GM12878 (cell line): ENCODE results near the gene RASGRF1. TPM values are rescaled to one million over a fixed set of nuclear protein-coding genes. Genes with fewer than 3 reads are reported as not detected.

Experiments used
- ATAC-seq: fragments of 200-7000 bp; cut with Tn5 transposase; 3 replicates; pipeline ENCODE4 v1.9.1; 2020; ENCODE audit warnings: mild to moderate bottlenecking, moderate library complexity
- BruUV-seq: library from RNA; stranded (reverse); fragments of 400-500 nt; replicated peaks from 2 replicates; lab custom pipeline; 2021; lab: Mats Ljungman, UMichigan
- CTCF ChIA-PET: fragments of 300-600 bp; sonication (Branson Sonifier 250); formaldehyde crosslinking; extraction: SDS; loops from one replicate; lab custom pipeline; 2021; ENCODE audit warnings: inconsistent platforms; lab: Yijun Ruan, JAX
- POLR2A ChIA-PET: fragments of 350-600 bp; formaldehyde crosslinking; extraction: SDS; loops from one replicate; lab custom pipeline; 2021; ENCODE audit warnings: inconsistent platforms; lab: Charles Lee
- RAD21 ChIA-PET: fragments of 300-600 bp; sonication (Branson Sonifier 250); formaldehyde crosslinking; loops from one replicate; lab custom pipeline; 2023; ENCODE audit warnings: antibody characterized with exemption; ENCODE audit not compliant: unreplicated experiment; lab: Charles Lee
- SMC1A ChIA-PET: fragments of 300-600 bp; sonication (Branson Sonifier 250); formaldehyde crosslinking; loops from one replicate; lab custom pipeline; 2023; ENCODE audit not compliant: unreplicated experiment, uncharacterized antibody; lab: Charles Lee
- DNase-seq: peaks from one replicate; pipeline ENCODE4 v3.0.0-alpha.2; 2011; ENCODE audit warnings: low read depth, low spot score
- FAIRE-seq: peaks from 3 replicates; lab custom pipeline; 2011; peaks lifted over from hg19 to GRCh38; lab: Jason Lieb, UNC
- H2AFZ ChIP-seq: 2 replicates; pipeline ENCODE4 v1.6.0; 2011; ENCODE audit warnings: low read depth, low read length, control low read depth; ENCODE audit not compliant: control insufficient read depth
- H3K27ac ChIP-seq: 2 replicates; pipeline ENCODE4 v1.5.1; 2011; ENCODE audit warnings: control low read depth; ENCODE audit not compliant: control insufficient read depth, insufficient read depth
- H3K27me3 ChIP-seq, 2 experiments: replicated peaks in 1 of 2; 2 replicates each; pipeline versions ENCODE4 v1.6.0 to v1.6.1; 2011; ENCODE audit warnings: low read length in 1 of 2; ENCODE audit not compliant: control insufficient read depth in 2 of 2, insufficient read depth in 2 of 2
- H3K36me3 ChIP-seq, 2 experiments: 2 replicates each; pipeline ENCODE4 v1.5.1; 2011; ENCODE audit warnings: low read length in 1 of 2; ENCODE audit not compliant: control insufficient read depth in 2 of 2, insufficient read depth in 2 of 2
- H3K4me1 ChIP-seq: 2 replicates; pipeline ENCODE4 v1.6.1; 2011; ENCODE audit warnings: mild to moderate bottlenecking, low read length, moderate library complexity, mixed read lengths; ENCODE audit not compliant: control insufficient read depth, insufficient read depth
- H3K4me2 ChIP-seq: 2 replicates; pipeline ENCODE4 v1.6.0; 2011; ENCODE audit warnings: control low read depth; ENCODE audit not compliant: control insufficient read depth, insufficient read depth
- H3K4me3 ChIP-seq: fragments of 200-600 bp; sonication (generic); 2 replicates; pipeline ENCODE4 v1.5.1; 2016
- H3K79me2 ChIP-seq: 2 replicates; pipeline ENCODE4 v1.6.0; 2011; ENCODE audit warnings: low read length; ENCODE audit not compliant: control insufficient read depth, insufficient read depth
- H3K9ac ChIP-seq: 2 replicates; pipeline ENCODE4 v1.8.0; 2011; ENCODE audit warnings: low read length, control low read depth, mixed read lengths; ENCODE audit not compliant: control insufficient read depth, insufficient read depth
- H3K9me3 ChIP-seq: replicated peaks from 3 replicates; pipeline ENCODE4 v1.5.1; 2011; ENCODE audit warnings: mild to moderate bottlenecking, low read length; ENCODE audit not compliant: control insufficient read depth, insufficient read depth
- H4K20me1 ChIP-seq: 2 replicates; pipeline ENCODE4 v1.6.0; 2011; ENCODE audit not compliant: control insufficient read depth, insufficient read depth
- ESRRA ChIP-seq: IDR thresholded peaks from 2 replicates; pipeline ENCODE4 v1.6.1; 2012; ENCODE audit warnings: mild to moderate bottlenecking, low read length, improper control_type of control experiment
- NFYB ChIP-seq: IDR thresholded peaks from 2 replicates; pipeline ENCODE4 v1.6.1; 2011; ENCODE audit warnings: low read depth, mild to moderate bottlenecking, low read length, improper control_type of control experiment, moderate library complexity; ENCODE audit not compliant: insufficient read depth
- NR2F1 ChIP-seq: fragments of 450-650 bp; conservative IDR thresholded peaks from 2 replicates; pipeline ENCODE4 v1.6.1; 2017; ENCODE audit warnings: mild to moderate bottlenecking
- PAX5 ChIP-seq: IDR thresholded peaks from 2 replicates; pipeline ENCODE4 v1.6.1; 2011; ENCODE audit warnings: low read depth, low read length, borderline replicate concordance
- POU2F2 ChIP-seq: IDR thresholded peaks from 3 replicates; pipeline ENCODE4 v1.6.1; 2011; ENCODE audit warnings: low read depth, mild to moderate bottlenecking, low read length, borderline replicate concordance
- RUNX3 ChIP-seq: IDR thresholded peaks from 2 replicates; pipeline ENCODE4 v1.6.1; 2012; ENCODE audit warnings: low read length, inconsistent platforms
- WGBS: methylation state at CpG from one replicate; pipeline ENCODE4 v1.1.6; 2016; ENCODE audit warnings: low lambda C conversion rate; ENCODE audit not compliant: insufficient replicate concordance, insufficient coverage; ENCODE audit errors: missing lambda C conversion rate; 5-methylcytosine and 5-hydroxymethylcytosine counted together
- in situ Hi-C: fragments of 300-500 bp; cut with MboI; formaldehyde crosslinking; loops from 9 replicates; pipeline ENCODE4 v1.14.3; 2018; ENCODE audit warnings: mixed read lengths
- intact Hi-C: fragments of 100-400 bp; cut with micrococcal nuclease; formaldehyde crosslinking; loops from one replicate; pipeline ENCODE4 v1.14.2; 2022; ENCODE audit not compliant: unreplicated experiment
- polyA plus RNA-seq, 11 experiments: library from polyadenylated mRNA; depleted of rRNA in 4 of 11; unstranded in 6 of 11; stranded (reverse) in 5 of 11; fragments of >200 nt; fragmentation: Nextera tagmentation in 4 of 11; fragmentation: Illumina TruSeq in 1 of 11; extraction: Ambion mirVana in 4 of 11; extraction: Trizol in 1 of 11; gene quantifications; 1 replicate in 1 of 11; 2 replicates in 10 of 11; pipeline versions ENCODE4 v1.2.1 to v1.2.3, GENCODE V29; 2011 to 2016; ENCODE audit warnings: inconsistent platforms in 2 of 11, missing spikeins in 2 of 11, low read depth in 1 of 11
- total RNA-seq, 4 experiments: library from RNA; depleted of rRNA in 3 of 4; stranded (reverse); fragments of >200 nt in 3 of 4; fragmentation: Illumina TruSeq in 1 of 4; extraction: Trizol in 1 of 4; gene quantifications; 2 replicates each; pipeline versions ENCODE4 v1.2.1 to v1.2.3, GENCODE V29; 2013 to 2021
- TF ChIP-seq, protein P1 (sequence below): fragments of 450-650 bp; formaldehyde crosslinking; IDR thresholded peaks from 2 replicates; pipeline ENCODE4 v1.4.0; 2020; ENCODE audit warnings: mild to moderate bottlenecking, moderate library complexity
- TF ChIP-seq, protein P2 (sequence below): IDR thresholded peaks from 2 replicates; pipeline ENCODE4 v1.6.1; 2011; ENCODE audit warnings: mild to moderate bottlenecking, low read depth, low read length, moderate library complexity; ENCODE audit not compliant: insufficient replicate concordance

The RASGRF1 gene
- total and polyA plus RNA-seq, 10 of the 15 experiments (the other 5 are each of a cell fraction or from before 2014, with no cell fraction given) = 0.20 to 1.9 (median 0.86) TPM

DNA sequence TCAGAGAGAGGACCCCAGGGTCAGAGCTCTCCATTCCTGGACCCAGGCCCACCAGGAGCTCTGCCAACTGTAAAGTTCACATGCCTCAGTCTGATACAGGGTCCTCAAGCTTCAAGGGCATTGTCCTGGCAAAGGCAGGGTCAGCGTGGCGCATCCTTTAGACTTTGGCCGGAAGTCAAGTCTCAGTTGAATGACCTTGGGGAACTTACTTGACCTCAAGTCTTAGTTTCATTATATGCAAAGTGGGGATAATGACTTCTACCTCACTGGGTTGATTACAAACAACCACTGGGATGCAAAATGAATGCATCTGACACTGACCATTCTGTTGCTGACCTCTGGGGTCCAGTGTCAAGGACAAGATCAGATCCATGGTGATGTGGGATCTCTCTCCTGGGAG is 75.2 kb downstream of the RASGRF1 start:
- SMC1A ChIA-PET = no interaction called here
- ATAC-seq (peak; percentile 90), FAIRE-seq (peak; percentile 23), DNase-seq (no peak)
- CTCF ChIA-PET = interaction anchor here (1.4 kb wide), 1 partner anchor 13 kb away, joined by 6 read pairs; no protein-coding TSS in a partner anchor
- no peak overlapping the region for H3K9ac ChIP-seq
- no peaks in the 10 kb centered on the region for H4K20me1 ChIP-seq
- H3K36me3 ChIP-seq = no peaks in the 10 kb centered on the region
- BruUV-seq = no TSS peak
- no peak overlapping the region for H3K27ac ChIP-seq
- no peaks in the 10 kb centered on the region for H3K79me2 ChIP-seq
- peak overlapping the region; percentile 54 for H3K4me2 ChIP-seq
- RAD21 ChIA-PET = interaction anchor here (0.7 to 1.1 kb wide), 2 partner anchors 12 to 36 kb away, joined by 3 read pairs; no protein-coding TSS in a partner anchor
- no peak overlapping the region for H3K4me3 ChIP-seq
- POLR2A ChIA-PET = no interaction called here
- WGBS = 8% methylated on average over 3 of the region's 3 CpGs
- H3K9me3 ChIP-seq = no peaks in the 10 kb centered on the region
- H3K27me3 ChIP-seq = no peaks in the 10 kb centered on the region
- in situ Hi-C loops = no loop called here
- no peak for TF ChIP-seq NFYB
- peak; percentile 60; the same call in 1 of the 2 replicates for TF ChIP-seq ESRRA
- TF ChIP-seq, protein P1, sequence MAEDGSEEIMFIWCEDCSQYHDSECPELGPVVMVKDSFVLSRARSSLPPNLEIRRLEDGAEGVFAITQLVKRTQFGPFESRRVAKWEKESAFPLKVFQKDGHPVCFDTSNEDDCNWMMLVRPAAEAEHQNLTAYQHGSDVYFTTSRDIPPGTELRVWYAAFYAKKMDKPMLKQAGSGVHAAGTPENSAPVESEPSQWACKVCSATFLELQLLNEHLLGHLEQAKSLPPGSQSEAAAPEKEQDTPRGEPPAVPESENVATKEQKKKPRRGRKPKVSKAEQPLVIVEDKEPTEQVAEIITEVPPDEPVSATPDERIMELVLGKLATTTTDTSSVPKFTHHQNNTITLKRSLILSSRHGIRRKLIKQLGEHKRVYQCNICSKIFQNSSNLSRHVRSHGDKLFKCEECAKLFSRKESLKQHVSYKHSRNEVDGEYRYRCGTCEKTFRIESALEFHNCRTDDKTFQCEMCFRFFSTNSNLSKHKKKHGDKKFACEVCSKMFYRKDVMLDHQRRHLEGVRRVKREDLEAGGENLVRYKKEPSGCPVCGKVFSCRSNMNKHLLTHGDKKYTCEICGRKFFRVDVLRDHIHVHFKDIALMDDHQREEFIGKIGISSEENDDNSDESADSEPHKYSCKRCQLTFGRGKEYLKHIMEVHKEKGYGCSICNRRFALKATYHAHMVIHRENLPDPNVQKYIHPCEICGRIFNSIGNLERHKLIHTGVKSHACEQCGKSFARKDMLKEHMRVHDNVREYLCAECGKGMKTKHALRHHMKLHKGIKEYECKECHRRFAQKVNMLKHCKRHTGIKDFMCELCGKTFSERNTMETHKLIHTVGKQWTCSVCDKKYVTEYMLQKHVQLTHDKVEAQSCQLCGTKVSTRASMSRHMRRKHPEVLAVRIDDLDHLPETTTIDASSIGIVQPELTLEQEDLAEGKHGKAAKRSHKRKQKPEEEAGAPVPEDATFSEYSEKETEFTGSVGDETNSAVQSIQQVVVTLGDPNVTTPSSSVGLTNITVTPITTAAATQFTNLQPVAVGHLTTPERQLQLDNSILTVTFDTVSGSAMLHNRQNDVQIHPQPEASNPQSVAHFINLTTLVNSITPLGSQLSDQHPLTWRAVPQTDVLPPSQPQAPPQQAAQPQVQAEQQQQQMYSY = no peak
- TF ChIP-seq NR2F1 = peak; percentile 54
- TF ChIP-seq, protein P2, sequence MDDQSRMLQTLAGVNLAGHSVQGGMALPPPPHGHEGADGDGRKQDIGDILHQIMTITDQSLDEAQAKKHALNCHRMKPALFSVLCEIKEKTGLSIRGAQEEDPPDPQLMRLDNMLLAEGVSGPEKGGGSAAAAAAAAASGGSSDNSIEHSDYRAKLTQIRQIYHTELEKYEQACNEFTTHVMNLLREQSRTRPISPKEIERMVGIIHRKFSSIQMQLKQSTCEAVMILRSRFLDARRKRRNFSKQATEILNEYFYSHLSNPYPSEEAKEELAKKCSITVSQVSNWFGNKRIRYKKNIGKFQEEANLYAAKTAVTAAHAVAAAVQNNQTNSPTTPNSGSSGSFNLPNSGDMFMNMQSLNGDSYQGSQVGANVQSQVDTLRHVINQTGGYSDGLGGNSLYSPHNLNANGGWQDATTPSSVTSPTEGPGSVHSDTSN = no peak
- TF ChIP-seq POU2F2 = peak; percentile 75; the same call in 2 of the 3 replicates
- peak; percentile 82 for TF ChIP-seq PAX5
- peak; percentile 72 for TF ChIP-seq RUNX3
- peaks cover 27% of the 10 kb centered on the region for H3K4me1 ChIP-seq
- H2AFZ ChIP-seq = no peak overlapping the region
- intact Hi-C loops = no loop called here
